Measurements from ENCODE around the gene ST6GAL1.
"Not testable (repeated sequence)": the region's sequence is repeated elsewhere in the genome, so short reads cannot be mapped to it uniquely, and the experiment has no call there.

ST6GAL1 gene

GRCh38 chr3:186950402-186951093, 20.2 kb downstream of the ST6GAL1 start:
- H3K27ac ChIP-seq, result no peak overlapping the region

GRCh38 chr3:186951640-186952552, 21.6 kb downstream of the ST6GAL1 start:
- no peak overlapping the region for H3K27ac ChIP-seq
- TF ChIP-seq CTCF (IDR thresholded peaks at IDR 0.05) (no peak), ZFX (IDR thresholded peaks at IDR 0.05; ENCODE audit: borderline replicate concordance) (no peak)

More at GRCh38 chr3:186950402-186951093, 20.2 kb downstream of the ST6GAL1 start:
- TF ChIP-seq ZFX (IDR thresholded peaks at IDR 0.05; ENCODE audit: borderline replicate concordance) (no peak), CTCF (IDR thresholded peaks at IDR 0.05) (no peak)

- TF ChIP-seq CTCF (IDR thresholded peaks at IDR 0.05) (no peak), ZFX (IDR thresholded peaks at IDR 0.05; ENCODE audit: borderline replicate concordance) (no peak)
These were observed 22.7 kb downstream of the ST6GAL1 start for GRCh38 chr3:186953011-186953487.

GRCh38 chr3:186953992-186954699, 23.8 kb downstream of the ST6GAL1 start:
- H3K27ac ChIP-seq, result not testable (repeated sequence)

More at GRCh38 chr3:186953011-186953487, 22.7 kb downstream of the ST6GAL1 start:
- H3K27ac ChIP-seq, result no peak overlapping the region

GRCh38 chr3:186955898-186956696, 25.8 kb downstream of the ST6GAL1 start:
- no peak overlapping the region for H3K27ac ChIP-seq
- TF ChIP-seq CTCF (IDR thresholded peaks at IDR 0.05) (no peak), ZFX (IDR thresholded peaks at IDR 0.05; ENCODE audit: borderline replicate concordance) (no peak)

GRCh38 chr3:186959029-186959624, 28.8 kb downstream of the ST6GAL1 start:
- H3K27ac ChIP-seq, result no peak overlapping the region
- TF ChIP-seq CTCF (IDR thresholded peaks at IDR 0.05) (no peak), ZFX (IDR thresholded peaks at IDR 0.05; ENCODE audit: borderline replicate concordance) (no peak)
